Renal cortex interstitium (tissue), 11 donors: Measurements from ENCODE around the gene LRRC7. TPM values are rescaled to one million over a fixed set of nuclear protein-coding genes. Genes with fewer than 3 reads are reported as not detected.
"Not testable (repeated sequence)": the region's sequence is repeated elsewhere in the genome, so short reads cannot be mapped to it uniquely, and the experiment has no call there.

Source experiments
- DNase-seq, 11 donors: peaks; one replicate each; pipeline ENCODE4 v3.0.0-alpha.2; 2013; ENCODE audit warnings: low read depth in 9 of 11, low spot score in 4 of 11; ENCODE audit errors: extremely low read depth in 1 of 11
- polyA plus RNA-seq, 3 donors: library from polyadenylated mRNA; unstranded; fragments of 120-200 nt; gene quantifications; one replicate each; pipeline ENCODE4 v1.2.1, GENCODE V29; 2013; ENCODE audit not compliant: insufficient read length in 3 of 3

Gene LRRC7
- polyA plus RNA-seq, 3 donors, result 5.7 to 14.2 (median 7.1) TPM

DNA sequence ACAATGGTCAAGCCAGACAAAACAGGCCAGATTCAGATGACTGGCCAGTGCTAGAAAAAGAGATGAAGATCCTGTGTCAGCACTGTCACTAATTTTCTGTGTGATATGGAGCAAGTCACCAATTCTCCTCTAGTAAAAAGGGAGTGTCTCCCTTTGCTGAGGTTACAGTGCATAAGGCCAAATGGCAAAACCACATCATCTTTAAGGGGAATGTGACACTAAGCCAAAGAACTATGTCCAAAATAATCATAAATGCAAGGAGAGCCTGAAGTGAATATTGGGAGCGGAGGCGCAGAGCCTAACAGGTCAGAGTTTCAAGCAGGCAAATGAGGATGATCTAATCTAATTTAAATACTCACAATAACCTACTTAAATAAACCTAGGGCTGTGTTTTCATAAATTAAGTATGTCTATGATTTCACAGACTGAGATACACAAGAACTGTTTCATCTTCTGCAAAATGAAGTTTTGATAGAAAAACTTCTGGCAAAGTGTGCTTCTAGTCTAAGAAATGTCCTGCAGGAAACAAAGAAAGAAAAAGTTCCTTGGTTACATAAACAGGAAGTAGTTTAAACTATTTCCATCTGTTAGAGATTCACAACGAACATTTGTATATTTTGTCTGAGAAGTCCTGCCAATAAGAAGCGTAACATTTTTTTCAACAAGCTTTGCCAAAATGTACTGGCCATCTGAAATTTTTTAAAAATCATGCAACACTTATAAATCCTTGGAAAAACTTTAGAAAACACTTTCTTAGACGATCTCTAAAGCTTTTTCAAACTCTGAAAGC is 347.4 kb downstream of the LRRC7 start:
- DNase-seq, result no peak

DNA sequence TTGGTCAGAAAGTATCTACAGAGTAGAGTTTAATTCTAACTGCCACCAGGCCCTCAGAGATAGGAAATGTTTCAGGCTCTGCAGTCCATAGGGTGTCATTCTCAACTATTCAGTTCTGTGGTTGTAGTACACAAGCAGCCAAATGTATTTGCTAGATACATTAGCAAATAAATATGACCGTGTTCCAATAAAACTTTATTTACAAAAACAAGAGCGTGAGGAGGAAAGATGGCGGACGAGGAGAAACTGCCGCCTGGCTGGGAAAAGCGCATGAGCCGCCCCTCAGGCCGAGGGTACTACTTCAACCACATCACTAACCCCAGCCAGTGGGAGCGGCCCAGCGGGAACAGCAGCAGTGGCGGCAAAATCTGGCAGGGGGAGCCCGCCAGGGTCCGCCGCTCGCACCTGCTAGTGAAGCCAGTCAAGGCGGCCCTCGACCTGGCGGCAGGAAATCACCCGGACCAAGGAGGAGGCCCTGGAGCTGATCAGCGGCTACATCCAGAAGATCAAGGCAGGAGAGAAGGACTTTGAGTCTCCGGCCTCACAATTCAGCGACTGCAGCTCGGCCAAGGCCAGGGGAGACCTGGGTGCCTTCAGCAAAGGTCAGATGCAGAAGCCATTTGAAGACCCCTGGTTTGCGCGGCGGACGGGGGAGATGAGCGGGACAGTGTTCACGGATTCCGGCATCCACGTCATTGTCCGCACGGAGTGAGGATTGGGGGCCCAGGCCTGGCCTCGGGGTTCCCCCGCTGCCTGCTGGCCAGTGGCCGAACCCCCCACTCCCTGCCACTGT is 351.6 kb downstream of the LRRC7 start:
- no peak for DNase-seq

DNA sequence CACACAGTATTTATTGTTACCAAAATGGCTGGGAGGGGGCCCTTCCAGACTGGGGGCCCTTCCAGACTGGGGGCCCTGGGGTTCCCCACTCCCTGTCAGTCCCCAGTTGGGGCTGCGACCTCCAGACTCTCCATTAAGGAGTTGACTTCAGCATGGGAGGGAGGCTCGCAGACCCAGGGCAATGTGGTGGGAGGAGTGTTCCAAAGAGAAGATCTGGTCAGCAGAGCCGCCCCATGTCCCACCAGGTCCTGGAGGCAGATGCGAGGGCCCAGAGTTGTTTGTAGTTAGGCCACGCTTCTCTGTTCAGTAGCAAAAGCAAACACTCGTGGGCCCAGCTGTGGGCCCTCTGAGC is 352.2 kb downstream of the LRRC7 start:
- no peak for DNase-seq

DNA sequence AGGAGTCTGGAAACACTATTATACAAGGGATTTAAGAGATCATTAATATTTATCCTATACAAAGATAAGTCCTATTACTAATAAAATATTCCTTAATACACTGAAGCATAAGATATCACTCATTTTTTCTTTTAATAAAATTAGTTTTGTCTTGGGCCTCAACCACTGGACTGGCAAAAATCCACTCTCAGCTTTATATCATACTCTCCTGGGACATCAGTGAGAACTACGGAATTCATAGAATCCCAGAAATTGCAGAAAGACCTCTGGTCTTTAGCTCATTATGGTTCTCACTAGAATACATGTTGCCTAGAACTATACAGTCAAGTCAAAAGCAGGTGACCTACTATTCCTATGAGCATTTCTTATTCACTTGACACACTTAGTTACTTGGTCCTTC is 352.7 kb downstream of the LRRC7 start:
- no peak for DNase-seq

DNA sequence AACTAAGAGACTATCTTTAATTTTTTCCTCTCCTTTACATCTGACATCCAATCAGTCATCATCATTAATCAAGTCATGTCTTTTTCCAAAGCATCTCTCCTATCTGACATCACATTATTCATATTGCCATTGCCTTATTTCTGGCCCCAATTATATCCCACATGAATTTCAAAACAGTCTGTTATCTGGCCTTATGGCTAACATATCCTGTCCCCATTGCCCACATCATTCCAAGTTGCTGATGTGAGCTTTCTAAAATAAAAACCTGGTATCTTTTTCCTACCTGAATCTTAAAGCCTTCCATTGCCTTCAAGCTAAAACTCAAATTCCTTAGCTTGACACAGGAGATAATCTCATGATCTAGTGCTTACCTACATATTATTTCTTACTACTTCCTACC is 353.8 kb downstream of the LRRC7 start:
- DNase-seq, result no peak

DNA sequence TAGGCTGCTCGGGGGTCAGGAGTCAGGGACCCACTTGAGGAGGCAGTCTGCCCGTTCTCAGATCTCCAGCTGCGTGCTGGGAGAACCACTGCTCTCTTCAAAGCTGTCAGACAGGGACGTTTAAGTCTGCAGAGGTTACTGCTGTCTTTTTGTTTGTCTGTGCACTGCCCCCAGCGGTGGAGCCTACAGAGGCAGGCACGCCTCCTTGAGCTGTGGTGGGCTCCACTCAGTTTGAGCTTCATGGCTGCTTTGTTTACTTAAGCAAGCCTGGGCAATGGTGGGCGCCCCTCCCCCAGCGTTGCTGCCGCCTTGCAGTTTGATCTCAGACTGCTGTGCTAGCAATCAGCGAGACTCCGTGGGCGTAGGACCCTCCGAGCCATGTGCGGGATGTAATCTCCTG is 360.5 kb downstream of the LRRC7 start:
- DNase-seq, result not testable (repeated sequence)

DNA sequence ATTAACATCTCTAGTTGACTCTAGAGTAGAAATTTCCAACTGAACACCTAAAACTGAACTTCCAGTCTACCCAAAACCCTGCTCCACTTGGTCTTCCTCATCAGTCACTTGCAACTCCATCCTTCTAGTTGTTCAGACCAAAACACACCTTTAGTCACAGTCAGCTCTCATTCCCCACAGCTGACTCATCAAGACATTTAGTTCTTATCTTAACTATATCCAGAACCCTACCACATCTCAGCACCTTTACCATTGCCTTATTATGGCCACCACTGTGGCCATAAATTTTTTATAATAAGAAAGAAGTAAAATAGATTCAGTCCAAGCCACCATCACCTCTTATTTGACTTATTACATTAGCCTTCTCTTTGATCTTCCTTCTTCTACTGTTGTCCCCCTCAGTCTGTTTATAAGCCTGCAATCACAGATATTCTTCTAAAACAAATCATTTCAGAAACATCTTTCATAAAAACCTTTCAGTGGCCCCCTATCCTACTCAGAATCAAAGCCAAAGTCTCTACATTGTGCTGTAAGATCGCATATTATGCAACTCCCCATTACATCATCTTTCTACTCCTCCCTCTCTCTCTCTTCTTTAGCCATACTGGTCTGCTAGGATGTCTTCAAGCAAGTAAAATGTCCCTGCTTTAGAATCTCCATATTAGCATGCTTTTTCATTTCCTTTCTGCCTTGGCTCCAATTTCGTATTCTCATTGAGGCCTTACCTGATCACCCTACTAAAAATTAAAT is 361.8 kb downstream of the LRRC7 start:
- DNase-seq, result no peak

DNA sequence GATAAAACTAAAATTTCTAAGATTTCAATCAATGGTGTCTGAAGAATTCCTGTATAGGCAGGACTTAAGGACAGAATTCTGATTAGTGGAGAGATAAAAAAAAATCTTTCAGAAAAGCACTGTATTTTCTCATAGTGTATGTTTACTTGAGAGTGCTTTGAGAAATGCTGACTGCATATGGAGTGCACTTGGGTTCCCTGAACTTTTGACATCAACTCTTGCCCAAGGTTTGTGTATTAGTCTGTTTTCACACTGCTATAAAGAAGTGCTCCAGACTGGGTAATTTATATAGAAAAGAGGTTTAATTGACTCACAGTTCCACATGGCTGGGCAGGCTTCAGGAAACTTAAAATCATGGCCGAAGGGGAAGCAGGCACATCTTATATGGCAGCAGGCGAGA is 362.7 kb downstream of the LRRC7 start:
- no peak for DNase-seq

DNA sequence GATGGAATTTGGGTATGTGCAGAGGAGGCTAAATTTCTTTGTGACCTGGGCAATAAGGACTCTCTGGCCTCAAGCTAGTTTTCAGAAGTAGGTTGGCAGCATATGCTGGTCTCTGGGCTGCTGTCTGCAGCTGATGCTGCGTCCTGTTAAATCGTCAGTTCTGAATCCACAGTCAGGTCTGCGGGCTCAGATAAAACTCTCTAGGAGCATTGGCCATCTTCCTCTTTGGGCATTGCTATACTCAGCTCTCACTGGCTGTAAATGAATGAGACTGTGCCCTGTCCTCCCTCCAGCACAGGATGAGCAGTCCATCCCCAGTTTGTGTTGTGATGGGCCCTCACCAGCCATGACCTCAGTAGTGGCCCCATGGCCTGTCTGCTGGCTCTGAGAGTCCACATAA is 365.0 kb downstream of the LRRC7 start:
- no peak for DNase-seq

DNA sequence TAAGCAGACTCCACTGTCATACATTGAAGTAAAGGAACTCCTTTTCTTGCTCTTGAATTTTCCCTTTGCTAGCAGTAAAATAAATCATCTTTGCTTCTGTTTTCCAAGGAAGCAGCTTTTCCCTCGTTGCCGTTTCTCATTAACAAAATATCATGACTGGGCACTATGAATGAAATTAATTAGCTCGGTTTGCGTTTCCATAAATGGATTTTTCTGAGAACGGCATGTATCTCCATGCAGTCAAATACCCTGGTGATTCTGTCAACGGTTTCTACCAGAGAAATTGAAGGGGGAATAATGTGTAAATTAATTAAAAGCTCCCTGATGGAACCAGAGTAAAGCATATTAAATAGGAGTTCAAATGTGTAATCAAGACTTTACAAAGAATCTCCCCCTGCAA is 372.5 kb downstream of the LRRC7 start:
- no peak for DNase-seq

DNA sequence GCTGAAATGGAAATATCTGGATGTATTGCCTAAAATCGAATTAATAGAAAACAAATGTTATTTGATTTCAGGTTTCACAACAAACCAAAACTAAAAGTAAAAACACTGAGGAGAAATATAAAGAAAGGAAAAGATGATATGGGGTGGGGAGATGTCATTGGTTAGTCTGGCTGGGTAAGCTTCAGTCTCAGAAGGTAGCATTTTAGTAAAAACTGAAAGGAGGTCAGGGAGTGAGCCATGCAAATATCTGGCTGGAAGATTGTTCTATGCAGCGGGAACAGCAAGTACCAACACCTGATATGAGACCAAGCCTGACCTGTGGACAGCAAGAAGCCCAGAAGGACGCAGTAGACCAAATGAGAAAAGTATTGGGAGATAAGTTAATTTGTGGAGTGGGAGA is 373.1 kb downstream of the LRRC7 start:
- no peak for DNase-seq

DNA sequence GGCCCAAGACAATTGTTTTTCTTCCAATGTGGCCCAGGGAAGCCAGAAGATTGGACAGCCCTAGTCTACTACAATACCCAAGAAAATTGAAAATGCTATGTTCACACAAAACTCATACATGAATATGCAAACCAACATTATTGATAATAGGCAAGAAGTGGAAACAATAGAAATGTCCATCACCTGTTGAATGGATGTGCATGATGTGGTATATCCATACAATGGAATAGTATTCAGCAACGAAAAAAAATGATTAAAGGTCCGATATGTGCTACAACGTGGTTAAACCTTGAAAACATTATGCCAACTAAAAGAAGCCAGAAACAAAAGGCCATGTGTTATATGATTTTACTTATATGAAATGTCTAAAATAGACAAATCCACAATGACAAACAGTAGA is 375.3 kb downstream of the LRRC7 start:
- DNase-seq, result no peak

DNA sequence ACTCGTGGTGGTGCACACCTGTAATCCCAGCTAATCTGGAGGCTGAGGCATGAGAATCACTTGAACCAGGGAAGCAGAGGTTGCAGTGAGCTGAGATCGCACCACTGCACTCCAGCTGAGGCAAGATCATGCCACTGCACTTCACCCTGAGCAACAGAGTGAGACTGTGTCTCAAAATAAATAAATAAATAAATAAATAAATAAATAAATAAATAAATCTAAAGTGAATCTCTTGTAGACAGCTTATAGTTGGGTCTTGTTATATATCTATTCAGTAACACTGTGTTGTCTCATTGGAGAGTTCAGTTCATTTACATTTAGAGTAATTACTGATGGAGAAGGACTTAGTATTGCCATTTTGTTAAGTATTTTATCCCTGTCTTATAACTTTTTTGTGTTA is 379.2 kb downstream of the LRRC7 start:
- DNase-seq, result no peak

DNA sequence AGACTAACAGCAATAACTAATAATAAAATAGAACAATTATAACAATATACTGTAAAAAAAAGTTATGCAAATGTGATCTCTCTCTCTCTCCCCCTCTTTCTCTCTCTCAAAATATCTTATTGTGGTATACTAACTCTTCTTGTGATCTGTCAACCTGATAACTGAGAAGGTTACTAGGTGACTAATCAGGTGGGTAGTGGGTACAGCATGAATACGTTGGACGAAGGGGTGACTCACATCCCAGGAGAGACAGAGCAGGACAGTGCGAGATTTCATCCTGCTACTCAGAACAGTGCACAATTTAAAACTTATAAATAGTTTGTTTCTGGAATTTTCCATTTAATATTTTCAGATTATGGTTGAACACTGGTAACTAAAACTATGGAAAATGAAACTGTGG is 380.1 kb downstream of the LRRC7 start:
- DNase-seq, result no peak

DNA sequence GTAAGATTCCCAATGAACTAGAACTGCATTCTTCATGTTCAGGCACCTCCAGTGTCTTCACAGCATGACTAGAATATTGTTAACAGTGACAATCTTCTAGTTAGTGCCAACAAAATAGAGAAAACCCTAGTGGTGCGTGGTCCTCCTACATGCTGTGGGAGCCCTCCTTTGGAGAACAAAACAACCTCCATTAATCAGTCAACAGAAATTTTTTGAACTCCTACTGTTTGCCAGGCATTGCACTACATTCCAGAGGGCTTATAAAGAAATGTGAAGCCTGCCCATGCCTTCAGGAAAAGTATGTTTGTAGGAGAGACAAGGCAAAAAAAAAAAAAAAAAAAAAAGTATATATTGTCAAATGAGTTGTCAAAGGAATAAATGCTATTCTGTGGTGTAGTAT is 385.0 kb downstream of the LRRC7 start:
- DNase-seq, result no peak

DNA sequence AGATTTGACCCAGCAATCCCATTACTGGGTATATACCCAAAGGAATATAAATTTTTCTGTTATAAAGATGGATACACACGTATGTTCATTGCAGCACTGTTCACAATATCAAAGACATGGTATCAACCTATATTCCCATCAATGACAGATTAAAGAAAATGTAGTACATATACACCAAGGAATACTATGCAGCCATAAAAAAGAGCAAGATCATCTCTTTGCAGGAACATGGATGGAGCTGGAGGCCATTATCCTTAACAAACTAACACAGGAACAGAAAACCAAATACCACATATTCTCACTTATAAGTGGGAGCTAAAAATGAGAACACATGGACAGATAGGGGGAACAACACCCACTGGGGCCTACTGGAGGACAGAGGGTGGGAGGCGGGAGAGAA is 394.7 kb downstream of the LRRC7 start:
- not testable (repeated sequence) for DNase-seq

DNA sequence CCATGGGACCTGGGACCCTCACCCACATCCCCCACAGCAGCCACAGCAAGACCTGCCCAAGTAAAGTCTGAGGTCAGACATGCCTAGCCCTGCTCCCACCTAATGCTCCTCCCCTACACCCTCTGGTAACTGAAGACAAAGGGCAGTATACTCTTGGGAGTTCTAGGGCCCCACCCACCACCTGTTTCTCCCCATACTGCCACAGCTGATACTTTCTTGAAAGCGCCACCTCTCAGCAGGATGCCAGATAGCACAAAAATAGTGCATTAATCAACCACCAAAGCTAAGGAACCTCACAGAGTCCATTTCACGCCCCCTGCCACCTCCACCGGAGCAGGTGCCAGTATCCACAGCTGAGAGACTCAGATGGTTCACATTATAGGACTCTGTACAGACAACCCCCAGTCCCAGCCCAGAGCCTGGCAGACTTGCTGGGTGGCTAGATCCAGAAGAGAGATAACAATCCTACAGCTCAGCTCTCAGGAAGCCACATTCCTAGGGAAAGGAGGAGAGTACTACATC is 399.6 kb downstream of the LRRC7 start:
- DNase-seq, result no peak

DNA sequence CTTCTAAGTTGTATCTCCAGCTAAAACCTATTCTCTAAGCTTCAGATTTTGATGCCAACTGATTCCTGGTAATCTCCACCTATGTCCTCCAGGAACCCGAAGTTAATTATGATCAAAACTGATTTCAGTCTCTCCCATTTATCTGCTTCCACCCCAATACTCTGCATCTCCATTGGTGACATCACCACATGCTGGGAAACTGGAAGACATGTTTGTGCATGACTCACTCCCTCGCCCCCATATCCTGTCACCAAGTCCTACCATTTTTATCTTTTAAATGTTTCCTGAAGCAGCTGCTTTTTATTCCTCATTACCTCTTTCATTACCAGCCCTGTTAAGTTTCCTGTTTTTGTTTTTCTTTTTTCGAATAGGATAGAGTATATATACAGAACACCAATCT is 409.2 kb downstream of the LRRC7 start:
- DNase-seq, result no peak

DNA sequence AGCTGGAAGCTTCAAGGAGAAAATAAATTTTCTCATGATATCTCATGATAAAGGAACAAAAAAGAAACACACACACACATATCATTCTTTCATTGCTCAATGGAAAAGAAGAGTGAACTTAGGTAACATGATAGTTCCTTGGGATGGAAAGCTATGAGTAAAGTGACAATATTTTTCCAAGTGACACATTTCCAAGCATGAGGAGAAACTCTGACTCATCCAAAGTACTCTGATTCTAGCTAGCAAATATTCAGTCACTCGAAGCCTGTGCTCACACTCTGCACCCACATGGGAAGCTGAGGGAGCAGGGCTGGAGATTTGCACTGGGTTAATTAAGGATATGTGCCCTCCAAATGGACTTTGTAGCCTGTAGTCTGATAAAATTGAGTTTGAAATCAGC is 415.3 kb downstream of the LRRC7 start:
- no peak for DNase-seq

DNA sequence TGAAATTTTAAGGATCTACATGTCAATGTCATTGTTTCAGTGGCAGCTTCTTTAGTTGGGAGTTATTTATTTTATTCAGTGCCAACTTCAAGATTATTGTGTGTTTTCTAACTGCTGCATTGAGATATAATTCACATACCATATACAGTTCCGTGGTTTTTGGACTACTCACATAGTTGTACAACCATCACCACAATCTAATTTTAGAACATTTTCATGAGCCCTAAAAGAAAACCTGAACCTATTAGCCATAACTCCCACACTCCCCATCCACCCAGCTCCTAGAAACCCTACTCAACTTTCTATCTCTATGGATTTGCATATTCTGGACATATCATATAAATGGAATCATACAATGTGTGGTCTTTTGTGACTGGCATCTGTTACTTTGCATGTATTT is 417.7 kb downstream of the LRRC7 start:
- no peak for DNase-seq
